K562 (cell line): ENCODE measurements around the gene ATG7. TPM values are rescaled to one million over a fixed set of nuclear protein-coding genes. Genes with fewer than 3 reads are reported as not detected.

Source experiments
- ATAC-seq: fragments of 200-7000 bp; cut with Tn5 transposase; 3 replicates; pipeline ENCODE4 v1.9.1; 2020; ENCODE audit warnings: moderate library complexity
- BruUV-seq: library from RNA; stranded (reverse); fragments of 400-500 nt; replicated peaks from 2 replicates; lab custom pipeline; 2021; lab: Mats Ljungman, UMichigan
- CTCF ChIA-PET: fragments of 300-600 bp; formaldehyde crosslinking; extraction: SDS; loops from one replicate; lab custom pipeline; 2021; ENCODE audit warnings: low intra/inter-chr PET ratio; lab: Yijun Ruan, JAX
- POLR2A ChIA-PET: fragments of 300-600, 350-650 bp; sonication (Branson Sonifier 250); formaldehyde crosslinking; extraction: SDS; loops from one replicate; lab custom pipeline; 2021; ENCODE audit warnings: antibody characterized with exemption, inconsistent platforms; lab: Yijun Ruan, JAX
- DNase-seq, 4 experiments: peaks; one replicate each; pipeline versions ENCODE4 v3.0.0 to v3.0.0-alpha.2; 2011 to 2018; ENCODE audit warnings: low spot score in 3 of 4, mixed read lengths in 3 of 4; ENCODE audit errors: extremely low read depth in 1 of 4
- FAIRE-seq: peaks from 2 replicates; lab custom pipeline; 2011; peaks lifted over from hg19 to GRCh38; lab: Jason Lieb, UNC
- H2AFZ ChIP-seq: 2 replicates; pipeline ENCODE4 v1.6.0; 2011; ENCODE audit warnings: low read depth, low read length, control low read depth, inconsistent platforms
- H3K27ac ChIP-seq: fragments of 200-600 bp; 3 replicates; pipeline ENCODE4 v1.8.0; 2011; ENCODE audit warnings: low read depth, mild to moderate bottlenecking, control low read depth, inconsistent platforms, low read length, moderate library complexity, mixed read lengths; ENCODE audit errors: extremely low read depth
- H3K27me3 ChIP-seq, 2 experiments: fragments of 300-600 bp in 1 of 2; 2 replicates in 1 of 2; 3 replicates in 1 of 2; pipeline versions ENCODE4 v1.6.0 to v1.8.0; 2011; ENCODE audit warnings: inconsistent platforms in 2 of 2, low read length in 2 of 2, mild to moderate bottlenecking in 1 of 2, mixed read lengths in 1 of 2, moderate library complexity in 1 of 2; ENCODE audit not compliant: control insufficient read depth in 2 of 2, insufficient read depth in 2 of 2
- H3K36me3 ChIP-seq: fragments of 300-600 bp; 3 replicates; pipeline ENCODE4 v1.8.0; 2011; ENCODE audit warnings: mild to moderate bottlenecking, low read length, inconsistent platforms; ENCODE audit not compliant: control insufficient read depth, insufficient read depth
- H3K4me1 ChIP-seq, 2 experiments: fragments of 200-600 bp in 1 of 2; replicated peaks in 1 of 2; 2 replicates in 1 of 2; 3 replicates in 1 of 2; pipeline versions ENCODE4 v1.5.1 to v1.8.0; 2011; ENCODE audit warnings: inconsistent platforms in 2 of 2, low read length in 2 of 2, mild to moderate bottlenecking in 1 of 2, mixed read lengths in 1 of 2, moderate library complexity in 1 of 2; ENCODE audit not compliant: control insufficient read depth in 2 of 2, insufficient read depth in 2 of 2
- H3K4me2 ChIP-seq: 2 replicates; pipeline ENCODE4 v1.6.1; 2011; ENCODE audit warnings: low read length, control low read depth, inconsistent platforms, mixed read lengths; ENCODE audit not compliant: insufficient read depth
- H3K4me3 ChIP-seq: fragments of 200-600 bp; sonication (generic), shearing (Covaris generic); 2 replicates; pipeline ENCODE4 v1.5.1; 2016; ENCODE audit warnings: control low read depth, inconsistent platforms
- H3K79me2 ChIP-seq: fragments of 200-600 bp; 3 replicates; pipeline ENCODE4 v1.8.0; 2011; ENCODE audit warnings: low read length, inconsistent platforms; ENCODE audit not compliant: control insufficient read depth, insufficient read depth
- H3K9ac ChIP-seq, 2 experiments: 2 replicates each; pipeline versions ENCODE4 v1.6.0 to v1.6.1; 2011; ENCODE audit warnings: low read depth in 2 of 2, low read length in 2 of 2, control low read depth in 1 of 2, inconsistent platforms in 1 of 2, mild to moderate bottlenecking in 1 of 2, mixed read lengths in 1 of 2; ENCODE audit not compliant: insufficient read depth in 1 of 2
- H3K9me1 ChIP-seq: one replicate; pipeline ENCODE4 v1.6.0; 2011; ENCODE audit warnings: inconsistent platforms, mild to moderate bottlenecking, low read length, moderate library complexity; ENCODE audit not compliant: control insufficient read depth, insufficient read depth
- H3K9me3 ChIP-seq: replicated peaks from 2 replicates; pipeline ENCODE4 v1.5.1; 2011; ENCODE audit warnings: low read depth, low read length, inconsistent platforms; ENCODE audit not compliant: control insufficient read depth, insufficient read depth
- H4K20me1 ChIP-seq: replicated peaks from 2 replicates; pipeline ENCODE4 v1.6.1; 2011; ENCODE audit warnings: low read length, inconsistent platforms, mixed read lengths; ENCODE audit not compliant: control insufficient read depth, insufficient read depth
- NFIC ChIP-seq: fragments of 450-650 bp; IDR thresholded peaks from 2 replicates; pipeline ENCODE4 v1.6.1; 2017; ENCODE audit warnings: mild to moderate bottlenecking, inconsistent platforms
- PTTG1 ChIP-seq: fragments of 450-650 bp; IDR thresholded peaks from 2 replicates; pipeline ENCODE4 v1.6.1; 2016; ENCODE audit warnings: low read depth, mild to moderate bottlenecking, missing genetic modification characterization, missing compliant biosample characterization
- ZNF785 ChIP-seq: fragments of 250-450 bp; sonication (Bioruptor Pico); IDR thresholded peaks from 2 replicates; pipeline ENCODE4 v1.4.0; 2020; ENCODE audit warnings: mild to moderate bottlenecking
- WGBS: fragments of 100-300 bp; shearing (Covaris generic); methylation state at CpG from one replicate; pipeline ENCODE4 v1.1.6; 2016; ENCODE audit warnings: low coverage, mixed read lengths; ENCODE audit not compliant: insufficient coverage; ENCODE audit errors: missing lambda C conversion rate; 5-methylcytosine and 5-hydroxymethylcytosine counted together
- in situ Hi-C: fragments of 300-500 bp; cut with MboI; formaldehyde crosslinking; loops from 4 replicates; pipeline ENCODE4 v1.15.0; 2018; ENCODE audit warnings: inconsistent platforms, mixed read lengths
- intact Hi-C: fragments of 100-400 bp; cut with micrococcal nuclease; formaldehyde crosslinking; loops from 2 replicates; pipeline ENCODE4 v1.14.2; 2022
- polyA plus RNA-seq, 8 experiments: library from polyadenylated mRNA; depleted of rRNA in 4 of 8; stranded (reverse) in 5 of 8; unstranded in 3 of 8; fragments of >200 nt; fragmentation: Nextera tagmentation in 2 of 8; fragmentation: Illumina TruSeq in 1 of 8; extraction: Ambion mirVana in 2 of 8; extraction: Trizol in 1 of 8; gene quantifications; 2 replicates each; pipeline versions ENCODE4 v1.2.1 to v1.2.3, GENCODE V29; 2011 to 2014; ENCODE audit warnings: inconsistent platforms in 1 of 8, missing spikeins in 1 of 8
- total RNA-seq, 7 experiments: library from RNA; depleted of rRNA in 6 of 7; stranded (reverse); fragments of >200 nt in 6 of 7; fragmentation: Illumina TruSeq in 2 of 7; extraction: Trizol in 2 of 7; gene quantifications; 2 replicates each; pipeline versions ENCODE4 v1.2.1 to v1.2.3, GENCODE V29; 2011 to 2021; ENCODE audit warnings: low replicate concordance in 1 of 7

The ATG7 gene
- total and polyA plus RNA-seq, 9 of the 15 experiments (the other 6 are each of a cell fraction or from before 2014, with no cell fraction given) = 18.3 to 45.3 (median 33.6) TPM

DNA sequence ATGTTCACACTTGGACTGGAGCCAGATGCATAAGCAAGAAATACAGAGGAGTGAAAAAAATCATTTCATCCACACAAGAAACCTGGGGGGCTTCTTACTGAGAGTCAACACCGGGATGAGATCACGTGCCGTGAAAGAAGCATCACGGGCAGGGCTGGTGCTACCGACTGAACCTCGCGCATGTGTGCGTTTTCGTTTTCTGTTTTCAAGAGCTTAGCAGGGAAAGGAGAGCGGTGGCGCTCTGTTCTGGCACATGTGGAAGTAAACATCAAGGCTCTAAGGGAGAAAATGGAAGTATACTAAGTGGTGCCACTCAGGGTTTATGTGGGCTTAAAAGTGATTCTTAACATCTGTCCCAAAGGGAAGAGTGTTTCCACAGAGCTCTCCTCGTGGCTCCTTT is 315.6 kb downstream of the ATG7 start:
- Histone ChIP-seq H3K79me2 (no peaks in the 10 kb centered on the region; the same call in 2 of the 3 replicates), H4K20me1 (peaks cover 15% of the 10 kb centered on the region), H3K4me2 (no peak overlapping the region), H3K4me3 (no peak overlapping the region), H3K27me3 (peaks cover 0 to 12% of the 10 kb centered on the region in 2 experiments; a peak in 2 of 5 replicates), H3K9me1 (no peaks in the 10 kb centered on the region), H3K9ac (no peak overlapping the region), H3K27ac (no peak overlapping the region), H3K36me3 (no peaks in the 10 kb centered on the region), H3K9me3 (no peaks in the 10 kb centered on the region), H2AFZ (no peak overlapping the region), H3K4me1 (no peaks in the 10 kb centered on the region)
- intact Hi-C loops (loop anchor here (5.0 kb wide), 1 partner anchor 55 kb away; the partner anchor contains the start of gene VGLL4), in situ Hi-C loops (no loop called here)
- 56% methylated on average over 12 of the region's 12 CpGs for WGBS
- ATAC-seq (no peak), DNase-seq (no peak), FAIRE-seq (no peak)
- CTCF ChIA-PET = interaction anchor here (0.6 kb wide), 1 partner anchor 65 kb away, joined by 3 read pairs; no protein-coding TSS in a partner anchor
- POLR2A ChIA-PET = interaction anchor here (0.6 kb wide), 1 partner anchor 85 kb away, joined by 4 read pairs; no protein-coding TSS in a partner anchor
- TF ChIP-seq PTTG1 (no peak), NFIC (peak; percentile 44; the same call in 1 of the 2 replicates)
- no TSS peak for BruUV-seq

DNA sequence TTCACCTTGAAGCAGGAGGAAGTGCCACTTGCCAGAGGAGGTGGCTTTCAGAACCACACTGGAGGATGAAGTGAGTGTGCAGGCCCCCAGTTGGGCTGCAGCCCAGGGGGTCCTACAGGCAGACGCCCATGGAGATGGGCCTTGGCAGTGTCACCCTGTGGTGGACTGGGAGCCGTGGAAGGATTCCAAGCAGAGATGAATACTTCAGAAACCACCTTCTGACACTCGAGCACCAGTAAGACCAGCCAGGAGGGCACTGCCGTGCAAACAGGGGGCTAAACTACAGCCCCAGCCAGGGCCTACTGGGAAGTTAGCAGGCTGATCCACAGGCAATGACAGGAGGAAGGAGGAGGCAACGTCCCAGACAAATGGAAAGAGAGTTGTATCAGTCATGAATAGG is 316.1 kb downstream of the ATG7 start:
- ChIA-PET CTCF (no interaction called here), POLR2A (interaction anchor here (0.6 kb wide), 1 partner anchor 84 kb away, joined by 4 read pairs; no protein-coding TSS in a partner anchor)
- Histone ChIP-seq H2AFZ (no peak overlapping the region), H3K9me1 (no peaks in the 10 kb centered on the region), H4K20me1 (peaks cover 14% of the 10 kb centered on the region), H3K9ac (0 out of 4 replicates have a peak overlapping the region, but pooled peaks of 1 of the 2 experiments have one; percentile 10), H3K4me1 (no peaks in the 10 kb centered on the region), H3K9me3 (no peaks in the 10 kb centered on the region), H3K27me3 (peaks cover 0 to 10% of the 10 kb centered on the region in 2 experiments; a peak in 1 of 5 replicates), H3K27ac (no peak overlapping the region), H3K79me2 (no peaks in the 10 kb centered on the region), H3K4me3 (no peak overlapping the region), H3K4me2 (no peak overlapping the region)
- ATAC-seq (no peak), DNase-seq (no peak)
- intact Hi-C loops = loop anchor here (5.0 kb wide), 1 partner anchor 54 kb away; the partner anchor contains the start of gene VGLL4
- 36% methylated on average over 4 of the region's 5 CpGs for WGBS
- no TSS peak for BruUV-seq
- TF ChIP-seq ZNF785 (CRISPR knock-in tag) = no peak
- TF ChIP-seq, all 486 proteins: peak for 0
- in situ Hi-C loops = no loop called here
- no peak for FAIRE-seq
- H3K36me3 ChIP-seq = no peaks in the 10 kb centered on the region
